Activated CD4-positive, CD25-positive, alpha-beta regulatory T cell treated with anti-CD3 and anti-CD28 coated beads, Interleukin-2, amount 50 U/mL, for 16 hours (primary cell): ENCODE data around the gene ZFYVE27.
"Not testable (repeated sequence)": the region's sequence is repeated elsewhere in the genome, so short reads cannot be mapped to it uniquely, and the experiment has no call there.

Source experiments
- DNase-seq: peaks from one replicate; pipeline ENCODE4 v3.0.0-alpha.2; 2020; ENCODE audit warnings: low read depth, low spot score

Gene ZFYVE27

GRCh38 chr10:97736902-97737769, at the start of gene ZFYVE27:
Gene ZFYVE27 (plus strand): TSS chr10:97737128. CDS start chr10:97738478, 1,350 bp downstream.
- peak; percentile 81 for DNase-seq

- DNase-seq, result no peak
Observed at GRCh38 chr10:97687785-97688781, 48.8 kb upstream of the ZFYVE27 start.

- DNase-seq, result no peak
Observed at GRCh38 chr10:97689559-97690020, 47.3 kb upstream of the ZFYVE27 start.

- no peak for DNase-seq
Observed at GRCh38 chr10:97690133-97690532, 46.8 kb upstream of the ZFYVE27 start.

- DNase-seq, result not testable (repeated sequence)
Observed at GRCh38 chr10:97698072-97698655, 38.8 kb upstream of the ZFYVE27 start.

GRCh38 chr10:97701438-97702069, 35.4 kb upstream of the ZFYVE27 start:
- DNase-seq, result peak; percentile 11

GRCh38 chr10:97703398-97704067, 33.4 kb upstream of the ZFYVE27 start:
- no peak for DNase-seq

- no peak for DNase-seq
Observed at GRCh38 chr10:97704341-97704740, 32.6 kb upstream of the ZFYVE27 start.

- no peak for DNase-seq
Observed at GRCh38 chr10:97705006-97705670, 31.8 kb upstream of the ZFYVE27 start.

- DNase-seq, result no peak
Observed at GRCh38 chr10:97707134-97707861, 29.6 kb upstream of the ZFYVE27 start.

GRCh38 chr10:97708167-97708566, 28.8 kb upstream of the ZFYVE27 start:
- DNase-seq, result no peak

- no peak for DNase-seq
Observed at GRCh38 chr10:97708976-97709946, 27.7 kb upstream of the ZFYVE27 start.

- no peak for DNase-seq
Observed at GRCh38 chr10:97711640-97712572, 25.0 kb upstream of the ZFYVE27 start.

- DNase-seq, result no peak
Observed at GRCh38 chr10:97713339-97713825, 23.5 kb upstream of the ZFYVE27 start, which contains the start of gene MARVELD1. Gene MARVELD1 (plus strand): TSS chr10:97713730. CDS start chr10:97713877, 147 bp downstream.

GRCh38 chr10:97713826-97714400, 23.0 kb upstream of the ZFYVE27 start:
- DNase-seq, result no peak
